HepG2 (cell line): ENCODE measurements around the gene ITGB2. TPM values are rescaled to one million over a fixed set of nuclear protein-coding genes. Genes with fewer than 3 reads are reported as not detected.

ENCODE experiments used
- DPF2 ChIP-seq: sonication (generic); formaldehyde crosslinking; IDR thresholded peaks from 2 replicates; pipeline ENCODE4 v1.4.0; 2020; ENCODE audit warnings: mild to moderate bottlenecking, low read depth, missing genetic modification reagents, borderline replicate concordance
- FOXA3 ChIP-seq: IDR thresholded peaks from 2 replicates; pipeline ENCODE4 v1.6.1; 2016; ENCODE audit warnings: missing genetic modification reagents, missing compliant biosample characterization
- HMG20A ChIP-seq: IDR thresholded peaks from 2 replicates; pipeline ENCODE4 v1.6.1; 2016; ENCODE audit warnings: borderline replicate concordance
- HMGA1 ChIP-seq: sonication (generic); formaldehyde crosslinking; conservative IDR thresholded peaks from 2 replicates; pipeline ENCODE4 v1.4.0; 2020; ENCODE audit warnings: missing genetic modification reagents
- HOXA9 ChIP-seq: sonication (generic); formaldehyde crosslinking; IDR thresholded peaks from 2 replicates; pipeline ENCODE4 v1.8.1; 2022; ENCODE audit warnings: missing genetic modification reagents, mild to moderate bottlenecking, moderate library complexity, borderline replicate concordance
- KAT8 ChIP-seq: IDR thresholded peaks from 2 replicates; pipeline ENCODE4 v1.6.1; 2016; ENCODE audit warnings: missing genetic modification reagents, missing compliant biosample characterization
- KLF16 ChIP-seq, 2 experiments: sonication (generic) in 1 of 2; formaldehyde crosslinking in 1 of 2; IDR thresholded peaks; 2 replicates each; pipeline versions ENCODE4 v1.6.1 to v1.8.0; 2016 to 2023; ENCODE audit warnings: missing genetic modification reagents in 2 of 2, missing compliant biosample characterization in 1 of 2
- MAZ ChIP-seq, 2 experiments: sonication (generic) in 1 of 2; formaldehyde crosslinking in 1 of 2; IDR thresholded peaks; 2 replicates each; pipeline versions ENCODE4 v1.5.0 to v1.6.1; 2012 to 2020; ENCODE audit warnings: low read depth in 2 of 2, mild to moderate bottlenecking in 2 of 2, borderline replicate concordance in 1 of 2, improper control_type of control experiment in 1 of 2, low read length in 1 of 2, missing genetic modification reagents in 1 of 2, moderate library complexity in 1 of 2
- RBFOX2 ChIP-seq: fragments of 200-400 bp; formaldehyde crosslinking; IDR thresholded peaks from 2 replicates; pipeline ENCODE4 v1.6.1; 2017; ENCODE audit warnings: low read depth, mild to moderate bottlenecking, low read length
- RFX1 ChIP-seq: fragments of 450-650 bp; IDR thresholded peaks from 2 replicates; pipeline ENCODE4 v1.6.1; 2017
- TCF12 ChIP-seq, 2 experiments: fragments of 450-650 bp in 1 of 2; sonication (generic) in 1 of 2; formaldehyde crosslinking in 1 of 2; IDR thresholded peaks; 2 replicates each; pipeline versions ENCODE4 v1.6.1 to v1.8.0; 2017 to 2022; ENCODE audit warnings: antibody characterized with exemption in 1 of 2, mild to moderate bottlenecking in 1 of 2, missing genetic modification reagents in 1 of 2, moderate library complexity in 1 of 2
- XRCC5 ChIP-seq: fragments of 200-400 bp; formaldehyde crosslinking; optimal IDR thresholded peaks from 2 replicates; pipeline ENCODE3; 2017; ENCODE audit warnings: mild to moderate bottlenecking, low read length
- ZNF142 ChIP-seq: sonication (generic); formaldehyde crosslinking; IDR thresholded peaks from 2 replicates; pipeline ENCODE4 v1.4.0; 2020; ENCODE audit warnings: missing genetic modification reagents
- ZNF225 ChIP-seq: sonication (generic); formaldehyde crosslinking; IDR thresholded peaks from 2 replicates; pipeline ENCODE4 v1.4.0; 2020; ENCODE audit warnings: mild to moderate bottlenecking, missing genetic modification reagents
- ZNF280D ChIP-seq: sonication (generic); formaldehyde crosslinking; IDR thresholded peaks from 2 replicates; pipeline ENCODE4 v1.5.1; 2020; ENCODE audit warnings: mild to moderate bottlenecking, missing genetic modification reagents
- ZNF431 ChIP-seq: sonication (generic); formaldehyde crosslinking; IDR thresholded peaks from 2 replicates; pipeline ENCODE4 v1.9.0; 2022; ENCODE audit warnings: missing genetic modification reagents, low read depth, mild to moderate bottlenecking, borderline replicate concordance
- ZNF432 ChIP-seq: sonication (generic); formaldehyde crosslinking; IDR thresholded peaks from 2 replicates; pipeline ENCODE4 v1.5.0; 2020; ENCODE audit warnings: missing genetic modification reagents, mild to moderate bottlenecking, borderline replicate concordance
- ZNF614 ChIP-seq: IDR thresholded peaks from 2 replicates; pipeline ENCODE4 v1.6.1; 2018; ENCODE audit warnings: missing biosample characterization, missing genetic modification reagents, inconsistent platforms, borderline replicate concordance
- ZNF713 ChIP-seq: sonication (generic); formaldehyde crosslinking; IDR thresholded peaks from 2 replicates; pipeline ENCODE4 v1.4.0; 2020; ENCODE audit warnings: mild to moderate bottlenecking, missing genetic modification reagents
- polyA plus RNA-seq, 8 experiments: library from polyadenylated mRNA; depleted of rRNA in 3 of 8; stranded (reverse) in 7 of 8; unstranded in 1 of 8; fragments of >200 nt; fragmentation: Illumina TruSeq in 4 of 8; extraction: Trizol in 4 of 8; gene quantifications; 2 replicates each; pipeline versions ENCODE4 v1.2.1 to v1.2.3, GENCODE V29; 2011 to 2016; ENCODE audit warnings: low read depth in 4 of 8, missing spikeins in 1 of 8, mixed read lengths in 1 of 8; ENCODE audit not compliant: insufficient read depth in 1 of 8
- total RNA-seq, 5 experiments: library from RNA; depleted of rRNA; stranded (reverse); fragments of >200 nt; fragmentation: Illumina TruSeq; extraction: Trizol; gene quantifications; 2 replicates each; pipeline ENCODE4 v1.2.3, GENCODE V29; 2016; ENCODE audit warnings: low read depth in 1 of 5

Gene ITGB2
- total and polyA plus RNA-seq, 2 of the 13 experiments (the other 11 are each of a cell fraction or from before 2014, with no cell fraction given): 4.2 to 18.0 TPM

- peak in 1 of 2 experiments; percentile 52; a peak in 1 of 4 replicates for TF ChIP-seq KLF16 (CRISPR knock-in tag; IDR thresholded peaks at IDR 0.05)
- peak; percentile 79 for TF ChIP-seq ZNF614 (CRISPR knock-in tag)
- no peak for TF ChIP-seq HOXA9
- peak; percentile 55; the same call in 1 of the 2 replicates for TF ChIP-seq HMG20A (CRISPR knock-in tag)
- no peak for TF ChIP-seq HMGA1
- TF ChIP-seq DPF2 (CRISPR knock-in tag): 0 out of 2 replicates have a peak, but pooled peaks have one; percentile 32
- peak; percentile 78 for TF ChIP-seq FOXA3 (CRISPR knock-in tag)
- TF ChIP-seq XRCC5: no peak
- no peak for TF ChIP-seq RFX1
- no peak for TF ChIP-seq ZNF713
- peak; percentile 39; the same call in 1 of the 2 replicates for TF ChIP-seq ZNF280D (CRISPR knock-in tag)
- TF ChIP-seq ZNF431 (CRISPR knock-in tag): no peak
- TF ChIP-seq ZNF142 (CRISPR knock-in tag): no peak
- TF ChIP-seq ZNF432 (CRISPR knock-in tag): no peak
- no peak for TF ChIP-seq ZNF225 (CRISPR knock-in tag)
- TF ChIP-seq RBFOX2: peak; percentile 27; the same call in 1 of the 2 replicates
- TF ChIP-seq TCF12 (IDR thresholded peaks at IDR 0.05): no peak
- no peak; the same call in 1 of the 2 replicates for TF ChIP-seq TCF12 (CRISPR knock-in tag; IDR thresholded peaks at IDR 0.05)
- TF ChIP-seq MAZ (IDR thresholded peaks at IDR 0.05; ENCODE audit: borderline replicate concordance, low read depth, low read length): no peak
- no peak for TF ChIP-seq MAZ (CRISPR knock-in tag; IDR thresholded peaks at IDR 0.05; ENCODE audit: low read depth)
- peak; percentile 56; the same call in 1 of the 2 replicates for TF ChIP-seq KAT8 (CRISPR knock-in tag)
Observed at GRCh38 chr21:44878053-44878982, 42.4 kb downstream of the ITGB2 start (continued).
